ENCODE measurements around the gene FBN2.

Gene FBN2

DNA sequence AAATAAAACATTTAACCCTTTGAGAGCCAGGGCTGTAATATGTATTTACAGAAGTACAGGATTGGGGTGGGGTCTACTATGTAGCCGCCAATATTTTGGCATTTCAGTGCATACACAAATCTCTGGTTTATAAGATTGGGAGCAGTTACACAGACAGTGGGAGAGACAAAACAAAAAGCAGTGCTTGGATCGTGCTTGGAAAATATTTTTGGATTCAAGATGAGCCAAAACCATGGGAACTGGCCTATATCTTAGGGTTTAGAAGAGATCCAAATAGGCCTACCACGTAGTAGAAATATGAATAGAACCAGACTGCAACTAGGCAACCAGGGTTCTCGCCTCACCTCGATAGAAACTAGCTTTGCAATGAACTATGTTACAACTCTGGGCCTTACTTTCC is 284.9 kb downstream of the FBN2 start:
- no peaks in the 10 kb centered on the region for H4K20me1 ChIP-seq
- H3K9ac ChIP-seq: no peak overlapping the region
- H3K4me1 ChIP-seq: no peaks in the 10 kb centered on the region
- no peak for TF ChIP-seq Cebpa-rat (IDR thresholded peaks at IDR 0.05)
- H3K27ac ChIP-seq: no peak overlapping the region
- H3K27me3 ChIP-seq: no peaks in the 10 kb centered on the region
- no peak overlapping the region for H3K4me3 ChIP-seq
- no peak overlapping the region for H3K4me2 ChIP-seq
- 0 out of 2 replicates have a peak, but pooled peaks cover 3% of the 10 kb centered on the region for H3K9me3 ChIP-seq
- H3K36me3 ChIP-seq: no peaks in the 10 kb centered on the region

GRCh38 chr5:128252756-128253155 is 285.3 kb downstream of the FBN2 start:
- TF ChIP-seq Cebpa-rat (IDR thresholded peaks at IDR 0.05): no peak
- Histone ChIP-seq H3K9ac (no peak overlapping the region), H3K4me3 (no peak overlapping the region), H3K4me1 (no peaks in the 10 kb centered on the region), H3K4me2 (no peak overlapping the region), H4K20me1 (no peaks in the 10 kb centered on the region), H3K36me3 (no peaks in the 10 kb centered on the region), H3K27ac (no peak overlapping the region), H3K9me3 (0 out of 2 replicates have a peak, but pooled peaks cover 3% of the 10 kb centered on the region), H3K27me3 (no peaks in the 10 kb centered on the region)

GRCh38 chr5:128252196-128252595 is 285.8 kb downstream of the FBN2 start:
- H3K27ac ChIP-seq: no peak overlapping the region
- no peaks in the 10 kb centered on the region for H4K20me1 ChIP-seq
- no peak overlapping the region for H3K4me3 ChIP-seq

GRCh38 chr5:128245974-128246373 is 292.1 kb downstream of the FBN2 start:
- Histone ChIP-seq H3K27me3 (no peaks in the 10 kb centered on the region), H3K36me3 (no peaks in the 10 kb centered on the region), H3K4me2 (no peak overlapping the region), H3K4me1 (no peaks in the 10 kb centered on the region), H4K20me1 (no peaks in the 10 kb centered on the region), H3K9ac (no peak overlapping the region), H3K9me3 (no peaks in the 10 kb centered on the region), H3K4me3 (no peak overlapping the region), H3K27ac (no peak overlapping the region)
- no peak for TF ChIP-seq Cebpa-rat (IDR thresholded peaks at IDR 0.05)

More at GRCh38 chr5:128252196-128252595, 285.8 kb downstream of the FBN2 start:
- no peaks in the 10 kb centered on the region for H3K36me3 ChIP-seq
- H3K9me3 ChIP-seq: 0 out of 2 replicates have a peak, but pooled peaks cover 3% of the 10 kb centered on the region
- H3K4me1 ChIP-seq: no peaks in the 10 kb centered on the region
- TF ChIP-seq Cebpa-rat (IDR thresholded peaks at IDR 0.05): no peak
- no peak overlapping the region for H3K9ac ChIP-seq
- H3K4me2 ChIP-seq: no peak overlapping the region
- no peaks in the 10 kb centered on the region for H3K27me3 ChIP-seq

DNA sequence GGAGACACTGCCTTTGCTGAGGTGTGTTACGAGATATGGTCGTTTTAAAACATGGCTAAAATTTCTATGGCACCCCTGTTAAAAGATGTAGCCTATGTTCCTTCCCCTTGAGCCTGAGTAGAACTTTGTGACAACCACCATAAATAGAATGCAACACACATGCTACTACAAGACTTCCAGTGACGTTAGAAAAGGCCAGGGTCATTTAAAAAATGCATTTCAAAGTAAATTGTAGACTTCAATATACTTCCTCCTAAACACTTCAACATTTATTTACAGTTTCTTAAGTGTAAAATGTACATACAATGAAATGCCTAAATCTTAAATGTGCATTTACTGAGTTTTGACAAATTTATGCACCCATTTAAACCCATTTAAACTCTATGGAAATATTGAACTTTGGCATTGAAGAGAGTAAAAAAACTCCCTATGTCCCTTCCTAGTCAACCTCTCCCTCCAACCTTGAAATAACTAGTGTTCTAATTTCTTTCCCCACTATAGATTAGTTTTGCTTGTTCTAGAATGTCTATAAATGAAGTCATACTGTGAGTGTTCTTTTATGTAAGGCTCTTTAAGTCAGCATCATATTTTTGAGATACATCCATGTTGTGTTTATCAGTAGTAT is 294.0 kb downstream of the FBN2 start:
- H3K36me3 ChIP-seq: no peaks in the 10 kb centered on the region
- H3K27ac ChIP-seq: no peak overlapping the region
- TF ChIP-seq Cebpa-rat (IDR thresholded peaks at IDR 0.05): no peak

DNA sequence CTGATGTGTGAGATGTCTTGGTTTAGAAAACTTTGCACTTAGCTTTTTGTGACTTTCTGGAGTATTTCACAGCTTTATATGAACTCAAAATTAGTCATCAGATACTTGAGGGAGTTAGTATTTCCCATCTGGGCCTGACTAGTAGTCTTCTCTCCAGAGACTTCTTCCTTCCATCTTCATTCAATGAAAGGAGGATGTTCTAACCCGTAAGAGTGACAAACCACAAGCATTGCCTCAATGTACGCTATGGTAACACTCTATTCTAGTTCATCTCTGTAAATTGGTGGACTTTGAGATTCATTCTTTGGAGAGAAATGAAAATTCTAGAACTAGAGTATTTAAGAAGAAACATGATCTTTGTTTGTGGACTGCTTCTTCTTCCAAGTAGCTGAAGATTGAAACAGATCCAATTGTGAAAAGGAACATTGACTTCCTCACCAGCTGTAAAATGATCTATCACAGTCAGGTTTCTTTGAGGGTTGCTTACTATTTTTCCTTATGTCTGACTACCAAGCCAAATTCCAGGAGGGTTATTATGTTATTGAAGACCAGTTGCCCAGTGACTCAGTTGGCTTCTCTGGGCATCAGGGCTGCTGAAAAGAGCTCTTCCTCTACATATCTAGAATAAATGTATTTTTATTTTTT is 296.9 kb downstream of the FBN2 start:
- Histone ChIP-seq H4K20me1 (no peaks in the 10 kb centered on the region), H3K27me3 (no peaks in the 10 kb centered on the region), H3K4me1 (no peaks in the 10 kb centered on the region), H3K27ac (no peak overlapping the region), H3K36me3 (no peaks in the 10 kb centered on the region), H3K4me3 (no peak overlapping the region), H3K9ac (no peak overlapping the region), H3K9me3 (no peaks in the 10 kb centered on the region), H3K4me2 (no peak overlapping the region)
- TF ChIP-seq Cebpa-rat (IDR thresholded peaks at IDR 0.05): no peak

More for the DNA sequence above, 294.0 kb downstream of the FBN2 start:
- H3K4me3 ChIP-seq: no peak overlapping the region
- no peaks in the 10 kb centered on the region for H3K9me3 ChIP-seq
- no peak overlapping the region for H3K4me2 ChIP-seq
- H4K20me1 ChIP-seq: no peaks in the 10 kb centered on the region
- no peaks in the 10 kb centered on the region for H3K27me3 ChIP-seq
- H3K4me1 ChIP-seq: no peaks in the 10 kb centered on the region
- no peak overlapping the region for H3K9ac ChIP-seq

DNA sequence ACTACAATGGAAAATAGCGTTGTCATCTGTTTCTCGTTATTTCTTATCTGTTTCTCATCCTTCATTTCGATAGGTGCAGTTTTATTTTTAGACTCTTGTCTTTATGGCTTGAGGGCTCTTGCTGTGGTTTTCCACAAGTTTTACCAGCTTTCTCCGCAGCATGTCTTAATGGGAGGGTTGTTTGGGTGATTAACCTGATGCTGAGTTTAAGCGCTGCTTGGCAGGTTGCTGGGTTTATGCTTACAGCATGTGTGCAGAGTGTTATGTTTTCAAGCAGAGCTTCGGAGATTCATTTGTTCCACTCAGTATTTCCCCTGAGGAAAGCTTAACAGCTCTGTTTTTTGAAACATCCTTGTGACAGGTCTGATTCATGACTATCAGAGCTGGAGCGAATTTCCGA is 300.5 kb downstream of the FBN2 start:
- Histone ChIP-seq H3K36me3 (no peaks in the 10 kb centered on the region), H3K4me3 (no peak overlapping the region), H3K9ac (no peak overlapping the region), H3K9me3 (no peaks in the 10 kb centered on the region), H3K27me3 (no peaks in the 10 kb centered on the region), H3K4me2 (no peak overlapping the region), H3K4me1 (no peaks in the 10 kb centered on the region), H3K27ac (no peak overlapping the region), H4K20me1 (no peaks in the 10 kb centered on the region)
- TF ChIP-seq Cebpa-rat (IDR thresholded peaks at IDR 0.05): no peak

- no peak overlapping the region for H3K9ac ChIP-seq
- H3K27me3 ChIP-seq: no peaks in the 10 kb centered on the region
- no peaks in the 10 kb centered on the region for H4K20me1 ChIP-seq
- H3K4me1 ChIP-seq: no peaks in the 10 kb centered on the region
- H3K9me3 ChIP-seq: no peaks in the 10 kb centered on the region
- H3K4me3 ChIP-seq: no peak overlapping the region
- no peak for TF ChIP-seq Cebpa-rat (IDR thresholded peaks at IDR 0.05)
- H3K36me3 ChIP-seq: no peaks in the 10 kb centered on the region
- no peak overlapping the region for H3K4me2 ChIP-seq
- H3K27ac ChIP-seq: no peak overlapping the region
Observed at GRCh38 chr5:128237000-128237399, 301.0 kb downstream of the FBN2 start.

DNA sequence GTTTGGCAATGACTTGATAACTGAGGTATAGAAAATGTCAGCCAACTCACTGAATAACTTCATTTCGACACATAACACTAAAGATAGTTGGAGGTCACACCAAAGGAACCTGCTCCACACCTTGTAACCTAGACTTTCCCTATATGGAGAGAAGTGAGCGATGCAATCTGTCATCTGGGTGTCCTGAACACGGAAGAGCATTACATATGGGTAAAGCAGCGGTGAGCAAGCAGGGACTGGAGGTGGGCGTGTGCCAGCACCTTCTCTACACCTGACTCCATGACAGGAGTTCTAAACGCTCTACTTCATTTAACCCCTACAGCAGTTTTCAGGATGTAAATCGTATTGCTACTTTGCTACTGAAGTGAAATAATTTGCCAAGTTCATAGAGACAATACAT is 301.7 kb downstream of the FBN2 start:
- Histone ChIP-seq H3K36me3 (no peaks in the 10 kb centered on the region), H3K9ac (no peak overlapping the region), H3K4me2 (no peak overlapping the region), H3K9me3 (no peaks in the 10 kb centered on the region), H3K4me3 (no peak overlapping the region), H3K4me1 (no peaks in the 10 kb centered on the region), H3K27ac (no peak overlapping the region), H4K20me1 (no peaks in the 10 kb centered on the region), H3K27me3 (no peaks in the 10 kb centered on the region)
- no peak for TF ChIP-seq Cebpa-rat (IDR thresholded peaks at IDR 0.05)

DNA sequence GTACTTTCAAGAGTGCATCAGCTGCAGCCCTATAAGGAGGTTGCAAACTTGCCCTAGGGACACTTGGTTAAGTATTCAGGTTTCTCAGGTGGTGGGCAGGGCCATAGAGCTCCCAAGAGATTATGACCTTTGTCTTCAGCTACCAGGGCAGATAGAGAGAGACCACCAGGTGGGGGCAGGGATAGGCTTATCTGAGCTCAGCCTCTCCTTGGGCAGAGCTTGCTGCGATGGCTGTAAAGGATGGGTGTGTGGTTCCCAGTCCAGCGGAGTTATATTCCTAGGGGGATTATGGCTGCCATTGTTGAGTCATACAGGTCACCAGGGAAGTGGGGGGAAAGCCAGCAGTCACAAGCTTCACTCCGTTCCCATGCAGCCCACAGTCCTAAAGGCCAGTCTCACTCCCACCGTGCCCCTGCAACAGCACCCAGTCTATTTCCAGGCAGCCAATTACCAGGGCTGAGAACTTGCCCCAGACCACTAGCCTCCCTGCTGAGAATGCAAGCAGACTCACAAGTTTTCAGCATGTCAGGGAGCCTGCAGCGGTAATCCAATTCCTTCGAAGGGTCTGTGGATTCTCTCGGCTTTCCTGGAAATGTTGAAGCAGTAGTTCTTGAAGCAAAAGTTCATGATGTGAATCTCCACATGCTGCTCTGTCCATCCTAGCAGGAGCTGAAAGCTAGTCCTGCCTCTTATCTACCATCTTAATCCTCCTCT is 303.0 kb downstream of the FBN2 start:
- Histone ChIP-seq H4K20me1 (no peaks in the 10 kb centered on the region), H3K27me3 (no peaks in the 10 kb centered on the region), H3K27ac (no peak overlapping the region), H3K36me3 (no peaks in the 10 kb centered on the region), H3K4me2 (no peak overlapping the region), H3K4me3 (no peak overlapping the region), H3K9ac (no peak overlapping the region), H3K4me1 (no peaks in the 10 kb centered on the region), H3K9me3 (no peaks in the 10 kb centered on the region)
- TF ChIP-seq Cebpa-rat (IDR thresholded peaks at IDR 0.05): no peak
